GM20431 (cell line): ENCODE results near the gene KRT23.
"Not testable (repeated sequence)": the region's sequence is repeated elsewhere in the genome, so short reads cannot be mapped to it uniquely, and the experiment has no call there.

Experiments
- in situ Hi-C: fragments of 300-500 bp; cut with MseI, MboI; formaldehyde crosslinking; loops from one replicate; pipeline ENCODE4 v1.15.0; 2020; ENCODE audit warnings: low sequenced_read_pairs; ENCODE audit not compliant: unreplicated experiment

KRT23 gene

GRCh38 chr17:40951011-40951622 lies 13.7 kb upstream of the KRT23 start:
- in situ Hi-C loops: no loop called here

GRCh38 chr17:40950176-40950575 lies 12.7 kb upstream of the KRT23 start:
- in situ Hi-C loops: no loop called here

GRCh38 chr17:40949418-40949817 lies 12.0 kb upstream of the KRT23 start:
- in situ Hi-C loops: no loop called here

DNA sequence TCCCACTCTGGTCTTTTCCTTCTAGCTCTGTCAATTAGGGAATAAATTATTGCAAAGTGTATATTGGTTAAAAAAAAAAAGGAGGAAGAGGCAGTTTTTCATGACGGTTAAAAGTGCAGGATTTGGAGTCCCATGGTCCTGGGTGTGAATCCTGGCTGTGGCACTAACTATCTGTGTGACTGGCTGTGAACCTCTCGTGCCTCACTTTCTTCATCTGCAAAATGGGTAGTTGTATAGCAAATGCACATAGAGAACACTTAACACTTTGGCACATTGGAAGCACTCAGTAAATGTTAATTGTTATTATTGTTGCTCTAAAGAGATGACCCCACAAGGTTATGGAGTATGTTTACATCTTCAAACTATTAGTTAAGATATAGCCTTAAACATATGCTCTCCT lies 10.5 kb upstream of the KRT23 start:
- in situ Hi-C loops: no loop called here

DNA sequence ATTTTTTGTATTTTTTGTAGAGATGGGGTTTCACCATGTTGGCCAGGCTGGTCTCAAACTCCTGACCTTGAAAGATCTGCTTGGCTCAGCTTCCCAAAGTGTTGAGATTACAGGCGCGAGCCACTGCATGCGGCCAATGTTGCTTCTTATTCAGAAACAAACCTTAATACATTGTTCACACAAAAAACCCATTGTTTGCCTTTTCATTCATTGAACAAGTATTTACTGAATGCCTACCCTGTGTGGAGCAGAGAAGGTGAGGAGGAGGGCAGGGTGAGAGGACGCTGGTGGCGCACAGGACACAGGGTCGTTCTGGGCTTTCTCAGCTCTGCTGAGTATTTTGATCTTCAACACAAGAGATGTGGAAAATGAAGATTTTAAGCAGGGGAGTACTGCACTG lies 8.0 kb upstream of the KRT23 start:
- in situ Hi-C loops: no loop called here

- in situ Hi-C loops: no loop called here
Measured at GRCh38 chr17:40944531-40944930, 7.1 kb upstream of the KRT23 start.

- in situ Hi-C loops: no loop called here
Measured at GRCh38 chr17:40942553-40942952, 5.1 kb upstream of the KRT23 start.

- in situ Hi-C loops: no loop called here
Measured at GRCh38 chr17:40940266-40940665, 2.8 kb upstream of the KRT23 start.

GRCh38 chr17:40938981-40939380 lies 1.5 kb upstream of the KRT23 start:
- in situ Hi-C loops: no loop called here

DNA sequence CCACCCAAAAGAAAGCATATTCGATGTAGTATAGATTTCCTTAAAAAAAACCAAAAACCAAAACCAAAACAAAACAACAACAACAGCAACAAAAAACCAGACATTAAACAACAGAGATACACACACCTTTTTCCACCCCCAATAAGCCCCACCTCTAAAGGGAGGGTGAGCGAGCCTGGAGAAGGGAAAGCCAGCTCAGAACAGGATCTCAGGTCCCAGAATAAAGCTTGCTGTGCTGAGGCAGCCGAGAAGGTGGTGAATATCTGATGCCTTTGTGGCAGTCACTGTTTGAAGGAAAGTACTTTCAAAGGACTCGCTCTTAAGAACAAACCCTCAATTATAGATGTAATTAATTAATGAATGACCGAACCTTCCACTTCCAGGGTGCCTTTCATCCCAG lies 470 bp downstream of the KRT23 start:
- in situ Hi-C loops: no loop called here

- in situ Hi-C loops: no loop called here
Measured at GRCh38 chr17:40936437-40936971, 942 bp downstream of the KRT23 start.

GRCh38 chr17:40935624-40936023 lies 1.8 kb downstream of the KRT23 start:
- in situ Hi-C loops: no loop called here

GRCh38 chr17:40932608-40933007 lies 4.8 kb downstream of the KRT23 start:
- in situ Hi-C loops: no loop called here

DNA sequence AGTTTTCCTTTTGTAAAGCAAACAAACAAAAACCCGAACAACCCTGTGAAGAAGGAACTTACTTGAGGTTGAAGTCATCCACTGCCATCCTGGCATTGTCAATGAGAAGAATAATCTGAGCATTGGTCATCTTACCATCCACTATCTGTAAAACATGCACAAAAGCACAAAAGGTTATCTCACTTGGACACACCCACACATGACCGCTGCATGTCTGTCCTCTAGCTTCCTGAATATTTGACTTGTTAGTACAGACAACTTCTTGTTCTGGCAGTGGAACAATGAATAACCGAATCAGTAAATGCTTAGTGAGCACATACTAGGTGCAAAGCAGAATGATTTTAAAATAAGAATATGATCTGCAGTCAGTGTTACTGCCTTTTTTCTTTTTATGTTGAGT lies 6.1 kb downstream of the KRT23 start:
- in situ Hi-C loops: no loop called here

DNA sequence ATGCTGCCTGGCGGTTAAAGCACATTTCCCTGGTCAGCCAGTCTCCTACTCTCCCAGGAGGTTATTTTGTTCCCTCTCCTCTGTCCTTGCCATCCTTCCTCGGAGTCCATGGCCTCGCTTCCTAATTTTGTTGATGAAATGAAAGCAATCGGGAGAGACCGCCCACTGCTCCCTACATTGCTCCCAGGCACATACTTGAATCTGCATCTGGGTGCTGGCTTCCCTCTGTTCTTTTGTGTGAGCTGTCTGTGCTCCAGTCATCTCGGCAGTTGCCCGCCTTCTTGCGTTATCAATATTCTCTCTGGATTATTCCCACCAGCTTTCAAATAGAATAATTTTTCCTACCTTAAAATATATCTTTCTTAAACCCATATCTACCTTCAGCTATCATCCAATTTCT lies 11.1 kb downstream of the KRT23 start:
- in situ Hi-C loops: no loop called here

GRCh38 chr17:40922239-40922638 lies 15.2 kb downstream of the KRT23 start:
- in situ Hi-C loops: no loop called here

DNA sequence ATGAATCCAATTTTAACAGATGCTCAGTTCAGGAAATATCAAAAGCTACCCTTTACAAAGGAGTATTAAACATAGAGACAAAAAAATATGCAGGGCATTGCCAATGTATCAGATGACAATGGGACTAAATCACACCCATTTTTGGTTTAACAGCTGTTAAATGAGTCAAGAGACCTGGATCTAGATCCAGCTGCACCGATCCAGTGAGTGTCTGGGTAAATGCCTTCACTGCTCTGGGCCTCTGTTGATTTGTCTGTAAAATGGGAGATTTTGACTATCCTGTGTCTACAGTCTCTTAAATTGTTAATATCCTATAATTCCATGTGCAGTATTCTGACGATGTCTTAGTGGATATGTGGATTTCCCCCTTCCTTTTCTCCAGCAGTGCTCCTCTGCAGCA lies 16.4 kb downstream of the KRT23 start:
- in situ Hi-C loops: no loop called here

DNA sequence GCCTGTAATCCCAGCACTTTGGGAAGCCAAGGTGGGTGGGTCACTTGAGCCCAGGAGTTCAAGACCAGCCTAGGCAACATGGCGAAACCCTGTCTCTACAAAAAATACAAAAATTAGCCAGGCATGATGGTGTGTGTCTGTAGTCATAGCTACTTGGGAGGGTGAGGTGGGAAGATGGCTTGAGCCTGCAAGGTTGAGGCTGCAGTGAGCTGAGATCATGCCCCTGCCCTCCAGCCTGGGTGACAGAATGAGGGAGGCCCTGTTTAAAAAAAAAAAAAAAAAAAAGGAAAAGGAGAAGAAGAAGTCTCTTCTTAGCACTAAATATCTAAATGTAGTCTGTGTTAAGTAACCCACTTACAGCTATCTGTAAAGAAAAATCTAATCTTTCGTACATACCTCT lies 20.3 kb downstream of the KRT23 start:
- in situ Hi-C loops: not testable (repeated sequence)

GRCh38 chr17:40916366-40916765 lies 21.1 kb downstream of the KRT23 start:
- in situ Hi-C loops: no loop called here

DNA sequence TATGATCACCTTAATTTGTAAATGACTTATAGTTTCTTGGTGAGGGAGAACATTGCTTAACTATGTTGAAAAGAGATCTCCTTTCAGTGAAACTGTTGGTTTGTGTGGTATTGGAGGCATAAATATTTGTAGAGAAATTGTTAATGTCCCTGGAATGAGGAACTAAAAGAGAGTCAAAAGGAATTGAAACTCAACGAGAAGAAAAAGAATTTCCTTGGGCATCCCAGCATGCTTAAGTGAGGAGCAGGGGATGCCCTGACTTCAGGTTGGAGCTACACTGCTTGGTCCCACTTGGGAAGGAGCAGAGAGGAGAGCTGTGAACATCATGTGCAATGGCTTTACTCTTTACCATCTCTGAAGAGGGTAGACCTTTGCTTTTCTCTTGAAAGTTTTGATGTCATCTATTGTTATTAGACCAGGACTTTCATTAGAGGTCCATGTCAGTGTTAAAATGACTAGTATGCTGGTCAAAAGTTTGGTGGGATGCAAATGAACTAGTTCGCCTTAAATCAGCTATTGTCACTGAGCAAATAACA lies 21.7 kb downstream of the KRT23 start:
- in situ Hi-C loops: no loop called here

- in situ Hi-C loops: no loop called here
Measured at GRCh38 chr17:40915199-40915661, 22.2 kb downstream of the KRT23 start.
